ENCODE data around the gene PPEF1.

The PPEF1 gene

GRCh38 chrX:18677161-18677869 is 30.1 kb upstream of the PPEF1 start:
- H3K9me3 ChIP-seq (ENCODE audit: control insufficient read depth, insufficient read depth, low read length), result peaks cover 16% of the 10 kb centered on the region; the same call in 1 of the 2 replicates
- H3K36me3 ChIP-seq (ENCODE audit: control insufficient read depth, insufficient read depth, low read length), result no peaks in the 10 kb centered on the region
- no peak overlapping the region for H3K27ac ChIP-seq (ENCODE audit: low read depth, low read length)
- no peaks in the 10 kb centered on the region for H3K27me3 ChIP-seq (ENCODE audit: control insufficient read depth, insufficient read depth, low read length)
- H3K4me3 ChIP-seq (ENCODE audit: low read depth, low read length), result no peak overlapping the region
- no peak overlapping the region for H3K9ac ChIP-seq (ENCODE audit: low read depth, low read length)
- H3K4me1 ChIP-seq (ENCODE audit: control insufficient read depth, insufficient read depth, low read length), result no peaks in the 10 kb centered on the region

GRCh38 chrX:18681996-18682395 is 25.4 kb upstream of the PPEF1 start:
- H3K4me1 ChIP-seq (ENCODE audit: control insufficient read depth, insufficient read depth, low read length), result peaks cover 8% of the 10 kb centered on the region
- peaks cover 21% of the 10 kb centered on the region; the same call in 1 of the 2 replicates for H3K9me3 ChIP-seq (ENCODE audit: control insufficient read depth, insufficient read depth, low read length)
- H3K27me3 ChIP-seq (ENCODE audit: control insufficient read depth, insufficient read depth, low read length), result no peaks in the 10 kb centered on the region; the same call in 1 of the 2 replicates
- H3K27ac ChIP-seq (ENCODE audit: low read depth, low read length), result no peak overlapping the region
- no peaks in the 10 kb centered on the region for H3K36me3 ChIP-seq (ENCODE audit: control insufficient read depth, insufficient read depth, low read length)
- H3K9ac ChIP-seq (ENCODE audit: low read depth, low read length), result no peak overlapping the region
- no peak overlapping the region for H3K4me3 ChIP-seq (ENCODE audit: low read depth, low read length)

GRCh38 chrX:18682979-18683387 is 24.5 kb upstream of the PPEF1 start:
- H3K4me3 ChIP-seq (ENCODE audit: low read depth, low read length), result no peak overlapping the region
- H3K27me3 ChIP-seq (ENCODE audit: control insufficient read depth, insufficient read depth, low read length), result no peaks in the 10 kb centered on the region; the same call in 1 of the 2 replicates
- peaks cover 26% of the 10 kb centered on the region; the same call in 1 of the 2 replicates for H3K9me3 ChIP-seq (ENCODE audit: control insufficient read depth, insufficient read depth, low read length)
- no peak overlapping the region for H3K27ac ChIP-seq (ENCODE audit: low read depth, low read length)
- no peaks in the 10 kb centered on the region for H3K36me3 ChIP-seq (ENCODE audit: control insufficient read depth, insufficient read depth, low read length)
- peaks cover 8% of the 10 kb centered on the region for H3K4me1 ChIP-seq (ENCODE audit: control insufficient read depth, insufficient read depth, low read length)
- H3K9ac ChIP-seq (ENCODE audit: low read depth, low read length), result no peak overlapping the region

GRCh38 chrX:18687856-18688495 is 19.5 kb upstream of the PPEF1 start:
- Histone ChIP-seq H3K27me3 (ENCODE audit: control insufficient read depth, insufficient read depth, low read length) (no peaks in the 10 kb centered on the region; the same call in 1 of the 2 replicates), H3K4me3 (ENCODE audit: low read depth, low read length) (no peak overlapping the region)

GRCh38 chrX:18691431-18691830 is 16.0 kb upstream of the PPEF1 start:
- Histone ChIP-seq H3K4me1 (ENCODE audit: control insufficient read depth, insufficient read depth, low read length) (peaks cover 2% of the 10 kb centered on the region; the same call in 1 of the 2 replicates), H3K36me3 (ENCODE audit: control insufficient read depth, insufficient read depth, low read length) (no peaks in the 10 kb centered on the region), H3K9me3 (ENCODE audit: control insufficient read depth, insufficient read depth, low read length) (peaks cover 37% of the 10 kb centered on the region), H3K27ac (ENCODE audit: low read depth, low read length) (no peak overlapping the region), H3K27me3 (ENCODE audit: control insufficient read depth, insufficient read depth, low read length) (no peaks in the 10 kb centered on the region), H3K9ac (ENCODE audit: low read depth, low read length) (no peak overlapping the region), H3K4me3 (ENCODE audit: low read depth, low read length) (no peak overlapping the region)

More at GRCh38 chrX:18687856-18688495, 19.5 kb upstream of the PPEF1 start:
- Histone ChIP-seq H3K9ac (ENCODE audit: low read depth, low read length) (no peak overlapping the region), H3K9me3 (ENCODE audit: control insufficient read depth, insufficient read depth, low read length) (peaks cover 21% of the 10 kb centered on the region; the same call in 1 of the 2 replicates), H3K27ac (ENCODE audit: low read depth, low read length) (no peak overlapping the region), H3K4me1 (ENCODE audit: control insufficient read depth, insufficient read depth, low read length) (peaks cover 8% of the 10 kb centered on the region), H3K36me3 (ENCODE audit: control insufficient read depth, insufficient read depth, low read length) (no peaks in the 10 kb centered on the region)

- Histone ChIP-seq H3K27ac (ENCODE audit: low read depth, low read length) (no peak overlapping the region), H3K4me3 (ENCODE audit: low read depth, low read length) (no peak overlapping the region), H3K9me3 (ENCODE audit: control insufficient read depth, insufficient read depth, low read length) (peaks cover 32% of the 10 kb centered on the region), H3K9ac (ENCODE audit: low read depth, low read length) (no peak overlapping the region), H3K4me1 (ENCODE audit: control insufficient read depth, insufficient read depth, low read length) (no peaks in the 10 kb centered on the region), H3K27me3 (ENCODE audit: control insufficient read depth, insufficient read depth, low read length) (no peaks in the 10 kb centered on the region), H3K36me3 (ENCODE audit: control insufficient read depth, insufficient read depth, low read length) (no peaks in the 10 kb centered on the region)
Measured at GRCh38 chrX:18692541-18692940, 14.9 kb upstream of the PPEF1 start.

GRCh38 chrX:18696653-18697052 is 10.8 kb upstream of the PPEF1 start:
- Histone ChIP-seq H3K27ac (ENCODE audit: low read depth, low read length) (no peak overlapping the region), H3K9ac (ENCODE audit: low read depth, low read length) (no peak overlapping the region), H3K4me3 (ENCODE audit: low read depth, low read length) (no peak overlapping the region), H3K27me3 (ENCODE audit: control insufficient read depth, insufficient read depth, low read length) (no peaks in the 10 kb centered on the region), H3K4me1 (ENCODE audit: control insufficient read depth, insufficient read depth, low read length) (no peaks in the 10 kb centered on the region), H3K9me3 (ENCODE audit: control insufficient read depth, insufficient read depth, low read length) (peaks cover 29% of the 10 kb centered on the region), H3K36me3 (ENCODE audit: control insufficient read depth, insufficient read depth, low read length) (no peaks in the 10 kb centered on the region)

GRCh38 chrX:18698737-18699650 is 8.5 kb upstream of the PPEF1 start:
- Histone ChIP-seq H3K27me3 (ENCODE audit: control insufficient read depth, insufficient read depth, low read length) (no peaks in the 10 kb centered on the region), H3K9ac (ENCODE audit: low read depth, low read length) (no peak overlapping the region), H3K27ac (ENCODE audit: low read depth, low read length) (no peak overlapping the region)

GRCh38 chrX:18701621-18702361 is 5.7 kb upstream of the PPEF1 start:
- no peaks in the 10 kb centered on the region for H3K4me1 ChIP-seq (ENCODE audit: control insufficient read depth, insufficient read depth, low read length)
- no peak overlapping the region for H3K4me3 ChIP-seq (ENCODE audit: low read depth, low read length)
- H3K27ac ChIP-seq (ENCODE audit: low read depth, low read length), result no peak overlapping the region
- H3K9ac ChIP-seq (ENCODE audit: low read depth, low read length), result no peak overlapping the region
- no peaks in the 10 kb centered on the region for H3K36me3 ChIP-seq (ENCODE audit: control insufficient read depth, insufficient read depth, low read length)
- no peaks in the 10 kb centered on the region for H3K27me3 ChIP-seq (ENCODE audit: control insufficient read depth, insufficient read depth, low read length)
- H3K9me3 ChIP-seq (ENCODE audit: control insufficient read depth, insufficient read depth, low read length), result peaks cover 12% of the 10 kb centered on the region

More at GRCh38 chrX:18698737-18699650, 8.5 kb upstream of the PPEF1 start:
- Histone ChIP-seq H3K4me3 (ENCODE audit: low read depth, low read length) (no peak overlapping the region), H3K36me3 (ENCODE audit: control insufficient read depth, insufficient read depth, low read length) (no peaks in the 10 kb centered on the region), H3K4me1 (ENCODE audit: control insufficient read depth, insufficient read depth, low read length) (no peaks in the 10 kb centered on the region), H3K9me3 (ENCODE audit: control insufficient read depth, insufficient read depth, low read length) (peaks cover 29% of the 10 kb centered on the region)
